Measurements from ENCODE around the gene CYBA.

DNA sequence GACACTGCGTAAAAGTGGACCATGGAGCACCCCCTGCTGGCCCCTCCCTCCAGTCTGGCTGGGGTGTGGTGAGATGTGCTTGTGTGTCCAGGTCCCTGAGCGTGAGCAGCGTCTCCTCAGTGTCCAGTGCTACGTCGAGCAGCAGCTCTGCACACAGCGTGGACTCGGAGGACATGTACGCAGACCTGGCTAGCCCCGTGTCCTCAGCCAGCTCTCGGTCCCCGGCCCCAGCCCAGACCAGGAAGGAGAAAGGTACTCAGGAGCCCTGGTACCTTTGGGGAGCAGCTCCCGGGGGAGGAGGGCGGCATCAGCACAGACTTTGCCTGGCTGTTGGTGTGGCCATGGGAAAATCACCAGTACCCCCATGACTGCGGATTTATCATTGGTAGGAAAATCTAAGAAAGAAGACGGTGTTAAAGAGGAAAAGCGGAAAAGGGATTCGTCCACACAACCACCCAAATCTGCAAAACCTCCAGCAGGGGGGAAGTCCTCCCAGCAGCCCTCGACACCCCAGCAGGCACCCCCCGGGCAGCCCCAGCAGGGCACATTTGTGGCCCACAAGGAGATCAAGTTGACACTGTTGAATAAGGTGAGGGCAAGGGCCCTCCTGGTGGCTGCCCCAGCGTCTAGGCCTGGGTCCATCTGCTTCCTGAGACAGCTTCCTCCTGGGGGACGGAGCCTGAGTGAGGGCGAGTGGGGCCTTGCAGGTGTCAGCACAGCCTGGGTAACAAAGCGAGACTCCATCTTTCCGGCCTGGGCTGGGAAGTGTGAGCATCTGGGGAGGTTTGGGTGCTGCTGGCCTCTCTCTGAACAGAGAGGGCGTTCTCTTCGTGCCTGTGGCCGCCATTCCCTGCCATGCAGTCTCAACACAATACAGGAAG is 23.1 kb downstream of the CYBA start:
- TF ChIP-seq, protein P1, sequence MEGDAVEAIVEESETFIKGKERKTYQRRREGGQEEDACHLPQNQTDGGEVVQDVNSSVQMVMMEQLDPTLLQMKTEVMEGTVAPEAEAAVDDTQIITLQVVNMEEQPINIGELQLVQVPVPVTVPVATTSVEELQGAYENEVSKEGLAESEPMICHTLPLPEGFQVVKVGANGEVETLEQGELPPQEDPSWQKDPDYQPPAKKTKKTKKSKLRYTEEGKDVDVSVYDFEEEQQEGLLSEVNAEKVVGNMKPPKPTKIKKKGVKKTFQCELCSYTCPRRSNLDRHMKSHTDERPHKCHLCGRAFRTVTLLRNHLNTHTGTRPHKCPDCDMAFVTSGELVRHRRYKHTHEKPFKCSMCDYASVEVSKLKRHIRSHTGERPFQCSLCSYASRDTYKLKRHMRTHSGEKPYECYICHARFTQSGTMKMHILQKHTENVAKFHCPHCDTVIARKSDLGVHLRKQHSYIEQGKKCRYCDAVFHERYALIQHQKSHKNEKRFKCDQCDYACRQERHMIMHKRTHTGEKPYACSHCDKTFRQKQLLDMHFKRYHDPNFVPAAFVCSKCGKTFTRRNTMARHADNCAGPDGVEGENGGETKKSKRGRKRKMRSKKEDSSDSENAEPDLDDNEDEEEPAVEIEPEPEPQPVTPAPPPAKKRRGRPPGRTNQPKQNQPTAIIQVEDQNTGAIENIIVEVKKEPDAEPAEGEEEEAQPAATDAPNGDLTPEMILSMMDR (IDR thresholded peaks at IDR 0.05 in 2 of 3, conservative IDR thresholded peaks at IDR 0.05 in 1 of 3; ENCODE audit: control insufficient read depth in 2 of 3, extremely low read depth in 1 of 3, insufficient read depth in 1 of 3, low read depth in 3 of 3, low read length in 3 of 3), result no peak
- TF ChIP-seq POLR2A (IDR thresholded peaks at IDR 0.05; ENCODE audit: low read depth, low read length), result no peak
- TF ChIP-seq, protein P2, sequence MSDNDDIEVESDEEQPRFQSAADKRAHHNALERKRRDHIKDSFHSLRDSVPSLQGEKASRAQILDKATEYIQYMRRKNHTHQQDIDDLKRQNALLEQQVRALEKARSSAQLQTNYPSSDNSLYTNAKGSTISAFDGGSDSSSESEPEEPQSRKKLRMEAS (IDR thresholded peaks at IDR 0.05; ENCODE audit: low read depth, low read length), result no peak
- TF ChIP-seq, protein P3, sequence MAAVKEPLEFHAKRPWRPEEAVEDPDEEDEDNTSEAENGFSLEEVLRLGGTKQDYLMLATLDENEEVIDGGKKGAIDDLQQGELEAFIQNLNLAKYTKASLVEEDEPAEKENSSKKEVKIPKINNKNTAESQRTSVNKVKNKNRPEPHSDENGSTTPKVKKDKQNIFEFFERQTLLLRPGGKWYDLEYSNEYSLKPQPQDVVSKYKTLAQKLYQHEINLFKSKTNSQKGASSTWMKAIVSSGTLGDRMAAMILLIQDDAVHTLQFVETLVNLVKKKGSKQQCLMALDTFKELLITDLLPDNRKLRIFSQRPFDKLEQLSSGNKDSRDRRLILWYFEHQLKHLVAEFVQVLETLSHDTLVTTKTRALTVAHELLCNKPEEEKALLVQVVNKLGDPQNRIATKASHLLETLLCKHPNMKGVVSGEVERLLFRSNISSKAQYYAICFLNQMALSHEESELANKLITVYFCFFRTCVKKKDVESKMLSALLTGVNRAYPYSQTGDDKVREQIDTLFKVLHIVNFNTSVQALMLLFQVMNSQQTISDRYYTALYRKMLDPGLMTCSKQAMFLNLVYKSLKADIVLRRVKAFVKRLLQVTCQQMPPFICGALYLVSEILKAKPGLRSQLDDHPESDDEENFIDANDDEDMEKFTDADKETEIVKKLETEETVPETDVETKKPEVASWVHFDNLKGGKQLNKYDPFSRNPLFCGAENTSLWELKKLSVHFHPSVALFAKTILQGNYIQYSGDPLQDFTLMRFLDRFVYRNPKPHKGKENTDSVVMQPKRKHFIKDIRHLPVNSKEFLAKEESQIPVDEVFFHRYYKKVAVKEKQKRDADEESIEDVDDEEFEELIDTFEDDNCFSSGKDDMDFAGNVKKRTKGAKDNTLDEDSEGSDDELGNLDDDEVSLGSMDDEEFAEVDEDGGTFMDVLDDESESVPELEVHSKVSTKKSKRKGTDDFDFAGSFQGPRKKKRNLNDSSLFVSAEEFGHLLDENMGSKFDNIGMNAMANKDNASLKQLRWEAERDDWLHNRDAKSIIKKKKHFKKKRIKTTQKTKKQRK (IDR thresholded peaks at IDR 0.05; ENCODE audit: low read depth, low read length), result no peak
- TF ChIP-seq SPI1 (IDR thresholded peaks at IDR 0.05; ENCODE audit: borderline replicate concordance, insufficient read depth, low read depth, low read length), result no peak
- TF ChIP-seq TARDBP (IDR thresholded peaks at IDR 0.05; ENCODE audit: borderline replicate concordance), result no peak
- TF ChIP-seq NR2C2 (IDR thresholded peaks at IDR 0.05; ENCODE audit: borderline replicate concordance, control insufficient read depth, insufficient read length, low read depth), result no peak
- TF ChIP-seq YY1 (IDR thresholded peaks at IDR 0.05; ENCODE audit: low read depth, low read length), result no peak
- no peak for TF ChIP-seq ETV6 (conservative IDR thresholded peaks at IDR 0.05 in 1 of 2, IDR thresholded peaks at IDR 0.05 in 1 of 2; ENCODE audit: borderline replicate concordance in 1 of 2, low read depth in 1 of 2)
- TF ChIP-seq, protein P4, sequence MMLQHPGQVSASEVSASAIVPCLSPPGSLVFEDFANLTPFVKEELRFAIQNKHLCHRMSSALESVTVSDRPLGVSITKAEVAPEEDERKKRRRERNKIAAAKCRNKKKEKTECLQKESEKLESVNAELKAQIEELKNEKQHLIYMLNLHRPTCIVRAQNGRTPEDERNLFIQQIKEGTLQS (IDR thresholded peaks at IDR 0.05; ENCODE audit: borderline replicate concordance, extremely low read depth, low read depth, low read length), result no peak
- TF ChIP-seq, protein P5, sequence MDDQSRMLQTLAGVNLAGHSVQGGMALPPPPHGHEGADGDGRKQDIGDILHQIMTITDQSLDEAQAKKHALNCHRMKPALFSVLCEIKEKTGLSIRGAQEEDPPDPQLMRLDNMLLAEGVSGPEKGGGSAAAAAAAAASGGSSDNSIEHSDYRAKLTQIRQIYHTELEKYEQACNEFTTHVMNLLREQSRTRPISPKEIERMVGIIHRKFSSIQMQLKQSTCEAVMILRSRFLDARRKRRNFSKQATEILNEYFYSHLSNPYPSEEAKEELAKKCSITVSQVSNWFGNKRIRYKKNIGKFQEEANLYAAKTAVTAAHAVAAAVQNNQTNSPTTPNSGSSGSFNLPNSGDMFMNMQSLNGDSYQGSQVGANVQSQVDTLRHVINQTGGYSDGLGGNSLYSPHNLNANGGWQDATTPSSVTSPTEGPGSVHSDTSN (IDR thresholded peaks at IDR 0.05; ENCODE audit: insufficient replicate concordance, low read depth, low read length), result no peak

All from GM12878 (cell line).